ENCODE results near the gene SPINDOC.
"Not testable (repeated sequence)": the region's sequence is repeated elsewhere in the genome, so short reads cannot be mapped to it uniquely, and the experiment has no call there.

DNA sequence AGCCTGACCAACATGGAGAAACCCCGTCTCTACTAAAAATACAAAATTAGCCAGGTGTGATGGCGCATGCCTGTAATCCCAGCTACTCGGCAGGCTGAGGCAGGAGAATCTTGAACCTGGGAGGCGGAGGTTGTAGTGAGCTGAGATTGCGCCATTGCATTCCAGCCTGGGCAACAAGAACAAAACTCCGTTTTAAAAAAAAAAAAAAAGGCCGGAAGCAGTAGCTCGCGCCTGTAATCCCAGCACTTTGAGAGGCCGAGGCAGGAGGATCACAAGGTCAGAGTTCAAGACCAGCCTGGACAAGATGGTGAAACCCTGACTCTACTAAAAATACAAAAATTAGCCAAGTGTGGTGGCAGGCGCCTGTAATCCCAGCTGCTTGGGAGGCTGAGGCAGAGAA lies 2.9 kb upstream of the SPINDOC start:
- TF ChIP-seq, protein P1, sequence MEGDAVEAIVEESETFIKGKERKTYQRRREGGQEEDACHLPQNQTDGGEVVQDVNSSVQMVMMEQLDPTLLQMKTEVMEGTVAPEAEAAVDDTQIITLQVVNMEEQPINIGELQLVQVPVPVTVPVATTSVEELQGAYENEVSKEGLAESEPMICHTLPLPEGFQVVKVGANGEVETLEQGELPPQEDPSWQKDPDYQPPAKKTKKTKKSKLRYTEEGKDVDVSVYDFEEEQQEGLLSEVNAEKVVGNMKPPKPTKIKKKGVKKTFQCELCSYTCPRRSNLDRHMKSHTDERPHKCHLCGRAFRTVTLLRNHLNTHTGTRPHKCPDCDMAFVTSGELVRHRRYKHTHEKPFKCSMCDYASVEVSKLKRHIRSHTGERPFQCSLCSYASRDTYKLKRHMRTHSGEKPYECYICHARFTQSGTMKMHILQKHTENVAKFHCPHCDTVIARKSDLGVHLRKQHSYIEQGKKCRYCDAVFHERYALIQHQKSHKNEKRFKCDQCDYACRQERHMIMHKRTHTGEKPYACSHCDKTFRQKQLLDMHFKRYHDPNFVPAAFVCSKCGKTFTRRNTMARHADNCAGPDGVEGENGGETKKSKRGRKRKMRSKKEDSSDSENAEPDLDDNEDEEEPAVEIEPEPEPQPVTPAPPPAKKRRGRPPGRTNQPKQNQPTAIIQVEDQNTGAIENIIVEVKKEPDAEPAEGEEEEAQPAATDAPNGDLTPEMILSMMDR (IDR thresholded peaks at IDR 0.05 in 2 of 3, conservative IDR thresholded peaks at IDR 0.05 in 1 of 3; ENCODE audit: borderline replicate concordance in 1 of 3, insufficient read depth in 1 of 3, low read depth in 2 of 3, low read length in 2 of 3), result not testable (repeated sequence)
- not testable (repeated sequence) for TF ChIP-seq POLR2A (IDR thresholded peaks at IDR 0.05; ENCODE audit: borderline replicate concordance, extremely low read depth, insufficient read depth, insufficient read length); POLR2AphosphoS5 (IDR thresholded peaks at IDR 0.05; ENCODE audit: low read depth, low read length); EZH2 (IDR thresholded peaks at IDR 0.05); SIN3A (IDR thresholded peaks at IDR 0.05; ENCODE audit: low read depth)
- TF ChIP-seq, protein P2, sequence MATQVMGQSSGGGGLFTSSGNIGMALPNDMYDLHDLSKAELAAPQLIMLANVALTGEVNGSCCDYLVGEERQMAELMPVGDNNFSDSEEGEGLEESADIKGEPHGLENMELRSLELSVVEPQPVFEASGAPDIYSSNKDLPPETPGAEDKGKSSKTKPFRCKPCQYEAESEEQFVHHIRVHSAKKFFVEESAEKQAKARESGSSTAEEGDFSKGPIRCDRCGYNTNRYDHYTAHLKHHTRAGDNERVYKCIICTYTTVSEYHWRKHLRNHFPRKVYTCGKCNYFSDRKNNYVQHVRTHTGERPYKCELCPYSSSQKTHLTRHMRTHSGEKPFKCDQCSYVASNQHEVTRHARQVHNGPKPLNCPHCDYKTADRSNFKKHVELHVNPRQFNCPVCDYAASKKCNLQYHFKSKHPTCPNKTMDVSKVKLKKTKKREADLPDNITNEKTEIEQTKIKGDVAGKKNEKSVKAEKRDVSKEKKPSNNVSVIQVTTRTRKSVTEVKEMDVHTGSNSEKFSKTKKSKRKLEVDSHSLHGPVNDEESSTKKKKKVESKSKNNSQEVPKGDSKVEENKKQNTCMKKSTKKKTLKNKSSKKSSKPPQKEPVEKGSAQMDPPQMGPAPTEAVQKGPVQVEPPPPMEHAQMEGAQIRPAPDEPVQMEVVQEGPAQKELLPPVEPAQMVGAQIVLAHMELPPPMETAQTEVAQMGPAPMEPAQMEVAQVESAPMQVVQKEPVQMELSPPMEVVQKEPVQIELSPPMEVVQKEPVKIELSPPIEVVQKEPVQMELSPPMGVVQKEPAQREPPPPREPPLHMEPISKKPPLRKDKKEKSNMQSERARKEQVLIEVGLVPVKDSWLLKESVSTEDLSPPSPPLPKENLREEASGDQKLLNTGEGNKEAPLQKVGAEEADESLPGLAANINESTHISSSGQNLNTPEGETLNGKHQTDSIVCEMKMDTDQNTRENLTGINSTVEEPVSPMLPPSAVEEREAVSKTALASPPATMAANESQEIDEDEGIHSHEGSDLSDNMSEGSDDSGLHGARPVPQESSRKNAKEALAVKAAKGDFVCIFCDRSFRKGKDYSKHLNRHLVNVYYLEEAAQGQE (IDR thresholded peaks at IDR 0.05; ENCODE audit: low read depth), result not testable (repeated sequence)
